IMR-90 (cell line): ENCODE results near the gene CDON. TPM values are rescaled to one million over a fixed set of nuclear protein-coding genes. Genes with fewer than 3 reads are reported as not detected.

Experiments used
- ATAC-seq: fragments of 200-7000 bp; cut with Tn5 transposase; 2 replicates; pipeline ENCODE4 v1.9.1; 2020; ENCODE audit warnings: low read depth, mild to moderate bottlenecking, moderate library complexity
- BruUV-seq: library from RNA; stranded (reverse); fragments of 400-500 nt; replicated peaks from 2 replicates; lab custom pipeline; 2021; lab: Mats Ljungman, UMichigan
- CTCF ChIA-PET: fragments of 300-600 bp; formaldehyde crosslinking; extraction: SDS; loops from one replicate; lab custom pipeline; 2021; ENCODE audit warnings: antibody characterized with exemption; lab: Yijun Ruan, JAX
- POLR2A ChIA-PET: fragments of 300-600 bp; sonication (Branson Sonifier 250); formaldehyde crosslinking; loops from one replicate; lab custom pipeline; 2022; ENCODE audit warnings: antibody characterized with exemption; ENCODE audit not compliant: unreplicated experiment; lab: Charles Lee
- DNase-seq: peaks from one replicate; pipeline ENCODE4 v3.0.0; 2013
- H2AFZ ChIP-seq: replicated peaks from 2 replicates; pipeline ENCODE3; 2013; ENCODE audit warnings: low read length, mild to moderate bottlenecking; ENCODE audit not compliant: poor library complexity
- H2AK5ac ChIP-seq: 2 replicates; pipeline ENCODE4 v1.6.1; 2013; ENCODE audit warnings: low read depth, low read length, inconsistent platforms
- H2AK9ac ChIP-seq: replicated peaks from 2 replicates; pipeline ENCODE3; 2013; ENCODE audit warnings: mild to moderate bottlenecking, low read depth, low read length, moderate library complexity; ENCODE audit not compliant: poor library complexity
- H2BK120ac ChIP-seq: 2 replicates; pipeline ENCODE4 v1.6.1; 2013; ENCODE audit warnings: low read depth, low read length, inconsistent platforms
- H2BK15ac ChIP-seq: 3 replicates; pipeline ENCODE4 v1.6.1; 2013; ENCODE audit warnings: low read depth, low read length, inconsistent platforms
- H2BK20ac ChIP-seq: 2 replicates; pipeline ENCODE4 v1.6.1; 2013; ENCODE audit warnings: low read depth, mild to moderate bottlenecking, inconsistent platforms, low read length, moderate library complexity
- H2BK5ac ChIP-seq: 2 replicates; pipeline ENCODE4 v1.6.1; 2013; ENCODE audit warnings: mild to moderate bottlenecking, low read depth, low read length, inconsistent platforms; ENCODE audit not compliant: poor library complexity, severe bottlenecking
- H3K14ac ChIP-seq: replicated peaks from 2 replicates; pipeline ENCODE4 v1.6.1; 2013; ENCODE audit warnings: low read depth, low read length, inconsistent platforms
- H3K18ac ChIP-seq: 2 replicates; pipeline ENCODE4 v1.6.1; 2013; ENCODE audit warnings: low read depth, low read length, control low read depth
- H3K23ac ChIP-seq: 2 replicates; pipeline ENCODE4 v1.6.1; 2013; ENCODE audit warnings: low read depth, low read length, inconsistent platforms
- H3K27ac ChIP-seq: 2 replicates; pipeline ENCODE4 v1.5.1; 2013; ENCODE audit warnings: mild to moderate bottlenecking, control low read depth, low read length; ENCODE audit not compliant: insufficient read depth
- H3K27me3 ChIP-seq: 2 replicates; pipeline ENCODE4 v1.6.1; 2013; ENCODE audit warnings: low read length; ENCODE audit not compliant: control insufficient read depth, insufficient read depth
- H3K36me3 ChIP-seq: 2 replicates; pipeline ENCODE4 v1.6.1; 2013; ENCODE audit warnings: low read length, mixed read lengths; ENCODE audit not compliant: control insufficient read depth, insufficient read depth
- H3K4ac ChIP-seq: 2 replicates; pipeline ENCODE4 v1.6.1; 2013; ENCODE audit warnings: low read depth, low read length, inconsistent platforms
- H3K4me1 ChIP-seq: 2 replicates; pipeline ENCODE4 v1.6.1; 2013; ENCODE audit warnings: low read length, mixed read lengths; ENCODE audit not compliant: control insufficient read depth, insufficient read depth
- H3K4me2 ChIP-seq: 2 replicates; pipeline ENCODE4 v1.6.1; 2013; ENCODE audit warnings: low read depth, mild to moderate bottlenecking, control low read depth, low read length, moderate library complexity
- H3K4me3 ChIP-seq: 2 replicates; pipeline ENCODE4 v1.5.1; 2013; ENCODE audit warnings: low read depth, mild to moderate bottlenecking, control low read depth, low read length, moderate library complexity; ENCODE audit not compliant: insufficient read depth
- H3K56ac ChIP-seq: 2 replicates; pipeline ENCODE4 v1.6.1; 2013; ENCODE audit warnings: low read length, inconsistent platforms; ENCODE audit not compliant: insufficient read depth; ENCODE audit errors: extremely low read depth
- H3K79me1 ChIP-seq, 2 experiments: 2 replicates each; pipeline ENCODE4 v1.6.1; 2013; ENCODE audit warnings: low read length in 2 of 2, inconsistent platforms in 1 of 2, low read depth in 1 of 2
- H3K9ac ChIP-seq: 2 replicates; pipeline ENCODE4 v1.6.1; 2013; ENCODE audit warnings: low read depth, low read length, control low read depth
- H3K9me1 ChIP-seq: 2 replicates; pipeline ENCODE4 v1.6.1; 2013; ENCODE audit warnings: low read length, inconsistent platforms; ENCODE audit not compliant: insufficient read depth
- H3K9me3 ChIP-seq: 2 replicates; pipeline ENCODE4 v1.6.1; 2013; ENCODE audit warnings: low read length; ENCODE audit not compliant: control insufficient read depth, insufficient read depth
- H4K20me1 ChIP-seq: 2 replicates; pipeline ENCODE4 v1.6.1; 2013; ENCODE audit warnings: low read length, inconsistent platforms; ENCODE audit not compliant: insufficient read depth
- H4K5ac ChIP-seq: 2 replicates; pipeline ENCODE4 v1.6.1; 2013; ENCODE audit warnings: mild to moderate bottlenecking, low read depth, low read length, control low read depth
- H4K8ac ChIP-seq, 2 experiments: 2 replicates each; pipeline ENCODE4 v1.6.1; 2013; ENCODE audit warnings: low read depth in 2 of 2, low read length in 2 of 2, control low read depth in 1 of 2, inconsistent platforms in 1 of 2
- H4K91ac ChIP-seq: 2 replicates; pipeline ENCODE4 v1.6.1; 2013; ENCODE audit warnings: low read depth, low read length, inconsistent platforms; ENCODE audit not compliant: insufficient read depth
- BHLHE40 ChIP-seq: fragments of 150-350 bp; IDR thresholded peaks from 2 replicates; pipeline ENCODE4 v1.6.1; 2016; ENCODE audit warnings: mild to moderate bottlenecking, low read depth, low read length
- CEBPB ChIP-seq: IDR thresholded peaks from 2 replicates; pipeline ENCODE4 v1.6.1; 2012; ENCODE audit warnings: low read depth, low read length, improper control_type of control experiment
- CHD1 ChIP-seq: IDR thresholded peaks from 2 replicates; pipeline ENCODE4 v1.6.1; 2012; ENCODE audit warnings: low read depth, low read length, improper control_type of control experiment
- CTCF ChIP-seq: conservative IDR thresholded peaks from 2 replicates; pipeline ENCODE4 v1.5.1; 2012; ENCODE audit warnings: mild to moderate bottlenecking, low read depth, low read length, improper control_type of control experiment
- FOS ChIP-seq: fragments of 150-350 bp; IDR thresholded peaks from 2 replicates; pipeline ENCODE4 v1.6.1; 2016; ENCODE audit warnings: low read depth, low read length
- MAFK ChIP-seq: IDR thresholded peaks from 2 replicates; pipeline ENCODE4 v1.6.1; 2012; ENCODE audit warnings: low read depth, low read length, improper control_type of control experiment
- MAZ ChIP-seq: IDR thresholded peaks from 2 replicates; pipeline ENCODE4 v1.6.1; 2012; ENCODE audit warnings: low read depth, mild to moderate bottlenecking, low read length, improper control_type of control experiment, moderate library complexity, borderline replicate concordance
- MXI1 ChIP-seq: IDR thresholded peaks from 2 replicates; pipeline ENCODE4 v1.6.1; 2012; ENCODE audit warnings: low read depth, mild to moderate bottlenecking, low read length, moderate library complexity, borderline replicate concordance
- NFE2L2 ChIP-seq: fragments of 150-350 bp; IDR thresholded peaks from 2 replicates; pipeline ENCODE4 v1.6.1; 2016; ENCODE audit warnings: low read depth, mild to moderate bottlenecking, low read length
- POLR2A ChIP-seq: IDR thresholded peaks from 2 replicates; pipeline ENCODE4 v1.6.1; 2012; ENCODE audit warnings: mild to moderate bottlenecking, low read depth, low read length
- RAD21 ChIP-seq: IDR thresholded peaks from 2 replicates; pipeline ENCODE4 v1.6.1; 2012; ENCODE audit warnings: low read length, improper control_type of control experiment
- RFX5 ChIP-seq: IDR thresholded peaks from 2 replicates; pipeline ENCODE4 v1.8.0; 2012; ENCODE audit warnings: low read depth, mild to moderate bottlenecking, low read length, moderate library complexity
- SMC3 ChIP-seq: fragments of 150-350 bp; IDR thresholded peaks from 2 replicates; pipeline ENCODE4 v1.6.1; 2016; ENCODE audit warnings: low read depth, mild to moderate bottlenecking, antibody characterized with exemption, low read length, moderate library complexity
- USF2 ChIP-seq: fragments of 150-350 bp; IDR thresholded peaks from 2 replicates; pipeline ENCODE4 v1.6.1; 2017; ENCODE audit warnings: mild to moderate bottlenecking, antibody characterized with exemption, low read length, low read depth
- WGBS, 2 experiments: methylation state at CpG; one replicate each; pipeline versions ENCODE4 v1.1.5 to v1.1.7; 2013; ENCODE audit warnings: missing lambda C conversion rate in 2 of 2; ENCODE audit not compliant: insufficient read length in 1 of 2; ENCODE audit errors: extremely low coverage in 2 of 2; 5-methylcytosine and 5-hydroxymethylcytosine counted together
- dilution Hi-C: fragments of 300-500 bp; cut with HindIII; formaldehyde crosslinking; loops from one replicate; pipeline ENCODE4 v1.14.3; 2018; ENCODE audit warnings: low sequenced_read_pairs; ENCODE audit not compliant: unreplicated experiment
- in situ Hi-C: fragments of 300-500 bp; cut with MboI; formaldehyde crosslinking; loops from 3 replicates; pipeline ENCODE4 v1.14.3; 2019; ENCODE audit warnings: low sequenced_read_pairs, inconsistent platforms, mixed read lengths
- intact Hi-C: fragments of 100-400 bp; cut with micrococcal nuclease; formaldehyde crosslinking; loops from 2 replicates; pipeline ENCODE4 v1.10.0; 2022
- polyA plus RNA-seq, 3 experiments: library from polyadenylated mRNA; depleted of rRNA; stranded (reverse); fragments of >200 nt; gene quantifications; 2 replicates each; pipeline ENCODE4 v1.2.3, GENCODE V29; 2012; ENCODE audit warnings: low replicate concordance in 1 of 3
- total RNA-seq: library from RNA; depleted of rRNA; stranded (reverse); fragments of >200 nt; gene quantifications from 2 replicates; pipeline ENCODE4 v1.2.3, GENCODE V29; 2012
- TF ChIP-seq, protein P1 (sequence below): fragments of 150-350 bp; IDR thresholded peaks from 2 replicates; pipeline ENCODE4 v1.6.1; 2016; ENCODE audit warnings: low read depth, mild to moderate bottlenecking, low read length, moderate library complexity, borderline replicate concordance

The CDON gene
- total and polyA plus RNA-seq, 2 of the 4 experiments (the other 2 are of a cell fraction), result 1.2 to 3.8 TPM

GRCh38 chr11:125949271-125950177 lies 113.1 kb downstream of the CDON start:
- DNase-seq, result no peak
- H4K20me1 ChIP-seq, result no peaks in the 10 kb centered on the region
- TF ChIP-seq MXI1 (no peak), MAFK (no peak), FOS (no peak), CHD1 (no peak), BHLHE40 (no peak), RFX5 (no peak), CTCF (no peak), NFE2L2 (no peak), MAZ (no peak), SMC3 (no peak), RAD21 (no peak), POLR2A (no peak), CEBPB (no peak), USF2 (no peak)
- TF ChIP-seq, protein P1, sequence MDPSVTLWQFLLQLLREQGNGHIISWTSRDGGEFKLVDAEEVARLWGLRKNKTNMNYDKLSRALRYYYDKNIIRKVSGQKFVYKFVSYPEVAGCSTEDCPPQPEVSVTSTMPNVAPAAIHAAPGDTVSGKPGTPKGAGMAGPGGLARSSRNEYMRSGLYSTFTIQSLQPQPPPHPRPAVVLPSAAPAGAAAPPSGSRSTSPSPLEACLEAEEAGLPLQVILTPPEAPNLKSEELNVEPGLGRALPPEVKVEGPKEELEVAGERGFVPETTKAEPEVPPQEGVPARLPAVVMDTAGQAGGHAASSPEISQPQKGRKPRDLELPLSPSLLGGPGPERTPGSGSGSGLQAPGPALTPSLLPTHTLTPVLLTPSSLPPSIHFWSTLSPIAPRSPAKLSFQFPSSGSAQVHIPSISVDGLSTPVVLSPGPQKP, result no peak

More at GRCh38 chr11:125949271-125950177, 113.1 kb downstream of the CDON start:
- Histone ChIP-seq H2BK15ac (no peak overlapping the region), H4K5ac (no peak overlapping the region), H3K4me1 (no peaks in the 10 kb centered on the region), H3K4me2 (no peak overlapping the region), H3K9ac (no peak overlapping the region), H3K27me3 (peaks cover 6% of the 10 kb centered on the region), H3K9me1 (no peaks in the 10 kb centered on the region), H2BK20ac (no peak overlapping the region), H4K8ac (no peak overlapping the region), H2AFZ (peak overlapping the region; percentile 9), H2BK120ac (no peak overlapping the region), H4K91ac (no peak overlapping the region), H3K79me1 (no peaks in the 10 kb centered on the region), H3K27ac (no peak overlapping the region), H3K9me3 (no peaks in the 10 kb centered on the region), H2AK5ac (no peak overlapping the region), H3K23ac (no peak overlapping the region), H3K4ac (no peak overlapping the region), H3K18ac (no peak overlapping the region), H3K36me3 (no peaks in the 10 kb centered on the region), H2AK9ac (no peak overlapping the region), H3K4me3 (no peak overlapping the region), H2BK5ac (no peak overlapping the region), H3K14ac (no peak overlapping the region), H3K56ac (no peak overlapping the region)
- ATAC-seq, result no peak
- ChIA-PET POLR2A (no interaction called here), CTCF (no interaction called here)
- dilution Hi-C loops, result no loop called here
- in situ Hi-C loops, result no loop called here
- BruUV-seq, result no TSS peak
- intact Hi-C loops, result no loop called here
- WGBS, 2 experiments, result 97% methylated on average over 11 of the region's 22 CpGs; no CpG with 5 or more reads in 1 of the 2 experiments
